ENCODE data around the gene PBX2.

Gene PBX2

GRCh38 chr6:32176476-32177182 is 13.4 kb downstream of the PBX2 start:
- peak overlapping the region; percentile 89 for H3K4me3 Mint-ChIP-seq
- no peak for ATAC-seq (ENCODE audit: low read depth)

GRCh38 chr6:32175711-32176475 is 14.1 kb downstream of the PBX2 start, which contains the start of gene AGPAT1:
TSS of gene AGPAT1 (minus strand) at chr6:32176084. CDS start at chr6:32171496, 4,588 bp downstream.
- H3K27ac Mint-ChIP-seq = peak within 1 kb of the TSS; percentile 93
- H3K27me3 Mint-ChIP-seq = no peaks in the 10 kb centered on the region
- ATAC-seq (ENCODE audit: low read depth) (peak; percentile 56), DNase-seq (ENCODE audit: low spot score in 2 of 2) (peak; percentile 91 to 94)
- H3K9me3 Mint-ChIP-seq = peaks cover 1% of the 10 kb centered on the region
- peak within 1 kb of the TSS; percentile 89 for H3K4me3 Mint-ChIP-seq
- peaks cover 18% of the 10 kb centered on the region for H3K36me3 Mint-ChIP-seq
- peaks cover 63% of the 10 kb centered on the region for H3K4me1 Mint-ChIP-seq

More at GRCh38 chr6:32176476-32177182, 13.4 kb downstream of the PBX2 start:
- H3K9me3 Mint-ChIP-seq = peaks cover 1% of the 10 kb centered on the region
- H3K27me3 Mint-ChIP-seq = no peaks in the 10 kb centered on the region
- H3K36me3 Mint-ChIP-seq = peaks cover 16% of the 10 kb centered on the region
- peak overlapping the region; percentile 93 for H3K27ac Mint-ChIP-seq
- DNase-seq (ENCODE audit: low spot score in 2 of 2) = no peak
- peaks cover 62% of the 10 kb centered on the region for H3K4me1 Mint-ChIP-seq

GRCh38 chr6:32175322-32175710 is 14.7 kb downstream of the PBX2 start:
- Mint-ChIP-seq H3K36me3 (peaks cover 19% of the 10 kb centered on the region), H3K4me1 (peaks cover 58% of the 10 kb centered on the region), H3K4me3 (peak overlapping the region; percentile 89), H3K27me3 (no peaks in the 10 kb centered on the region), H3K27ac (peak overlapping the region; percentile 93), H3K9me3 (peaks cover 1% of the 10 kb centered on the region)
- no peak for DNase-seq (ENCODE audit: low spot score in 2 of 2)
- no peak for ATAC-seq (ENCODE audit: low read depth)

DNA sequence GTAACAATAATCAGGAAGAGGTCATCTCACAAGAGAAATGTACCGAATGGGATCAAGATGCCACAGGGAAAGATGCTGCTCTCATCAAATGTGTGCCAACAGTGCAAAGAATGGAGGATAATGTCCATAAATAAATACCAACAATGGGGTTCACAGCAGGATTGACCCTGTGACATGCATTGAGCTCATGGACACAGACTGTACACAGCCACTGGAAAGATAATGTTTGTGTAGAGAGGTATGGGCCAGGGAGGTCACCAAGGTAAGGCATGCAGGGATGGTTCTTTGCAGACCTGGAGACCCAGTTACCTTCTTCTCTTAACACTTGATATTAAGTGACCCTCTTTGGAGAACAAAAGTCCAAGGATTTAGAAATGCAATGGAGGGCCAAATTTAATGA is 15.6 kb downstream of the PBX2 start:
- Mint-ChIP-seq H3K27ac (peak overlapping the region; percentile 19), H3K4me1 (peaks cover 56% of the 10 kb centered on the region)
- ATAC-seq (ENCODE audit: low read depth) = no peak

DNA sequence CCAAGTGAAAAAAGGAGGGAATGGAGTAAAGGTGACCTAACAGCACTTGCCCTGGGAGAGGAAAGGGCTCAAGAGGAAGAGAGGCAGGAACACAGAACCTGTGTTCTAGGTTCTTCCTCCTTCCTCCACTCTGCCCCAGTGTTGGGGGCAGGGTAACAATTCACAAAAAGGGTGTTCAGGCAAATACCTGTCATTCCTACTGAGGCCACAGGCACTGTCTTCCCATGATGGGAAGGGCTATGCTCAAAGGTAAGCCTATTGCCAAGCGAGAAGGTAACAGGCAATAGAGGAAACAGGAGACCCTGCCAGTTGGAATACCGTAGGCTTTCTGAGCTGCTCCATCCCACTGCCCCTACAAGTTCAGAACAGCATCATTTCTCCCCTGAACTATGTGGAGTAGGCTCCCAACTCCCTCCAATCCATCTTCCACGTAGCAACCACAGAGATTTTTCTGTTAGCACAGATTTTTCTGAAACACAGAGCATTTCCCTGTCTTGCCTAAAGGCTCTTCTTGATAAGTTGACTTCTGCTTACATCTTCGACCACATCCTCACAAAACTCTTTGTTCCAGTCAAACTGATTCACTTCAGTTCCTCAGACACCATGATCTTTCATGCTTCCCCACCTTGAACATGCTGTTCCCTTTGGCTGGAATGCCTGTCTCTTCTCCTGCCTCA is 16.8 kb downstream of the PBX2 start:
- Mint-ChIP-seq H3K36me3 (peaks cover 26% of the 10 kb centered on the region), H3K27ac (peak overlapping the region; percentile 19), H3K9me3 (peaks cover 1% of the 10 kb centered on the region)

More for the DNA sequence above, 15.6 kb downstream of the PBX2 start:
- Mint-ChIP-seq H3K9me3 (peaks cover 1% of the 10 kb centered on the region), H3K27me3 (no peaks in the 10 kb centered on the region), H3K36me3 (peaks cover 25% of the 10 kb centered on the region), H3K4me3 (peak overlapping the region; percentile 47)
- DNase-seq (ENCODE audit: low spot score in 2 of 2) = no peak

GRCh38 chr6:32171234-32171633 is 18.8 kb downstream of the PBX2 start:
- no peak for DNase-seq (ENCODE audit: low spot score in 2 of 2)
- no peaks in the 10 kb centered on the region for H3K27me3 Mint-ChIP-seq
- H3K36me3 Mint-ChIP-seq = peaks cover 26% of the 10 kb centered on the region
- H3K4me1 Mint-ChIP-seq = peaks cover 37% of the 10 kb centered on the region
- H3K9me3 Mint-ChIP-seq = no peaks in the 10 kb centered on the region
- no peak for ATAC-seq (ENCODE audit: low read depth)
- H3K27ac Mint-ChIP-seq = no peak overlapping the region
- no peak overlapping the region for H3K4me3 Mint-ChIP-seq

More for the DNA sequence above, 16.8 kb downstream of the PBX2 start:
- Mint-ChIP-seq H3K4me3 (no peak overlapping the region), H3K27me3 (no peaks in the 10 kb centered on the region), H3K4me1 (peaks cover 52% of the 10 kb centered on the region)
- ATAC-seq (ENCODE audit: low read depth) = no peak
- no peak for DNase-seq (ENCODE audit: low spot score in 2 of 2)

- H3K27ac Mint-ChIP-seq = no peak overlapping the region
- H3K36me3 Mint-ChIP-seq = peaks cover 28% of the 10 kb centered on the region
- H3K27me3 Mint-ChIP-seq = no peaks in the 10 kb centered on the region
- peaks cover 33% of the 10 kb centered on the region for H3K4me1 Mint-ChIP-seq
- DNase-seq (ENCODE audit: low spot score in 2 of 2) (no peak), ATAC-seq (ENCODE audit: low read depth) (no peak)
- H3K4me3 Mint-ChIP-seq = no peak overlapping the region
- H3K9me3 Mint-ChIP-seq = no peaks in the 10 kb centered on the region
These were observed 19.7 kb downstream of the PBX2 start for GRCh38 chr6:32170294-32170693.

GRCh38 chr6:32168807-32169591 is 21.0 kb downstream of the PBX2 start:
- no peak overlapping the region for H3K4me3 Mint-ChIP-seq
- no peaks in the 10 kb centered on the region for H3K27me3 Mint-ChIP-seq
- ATAC-seq (ENCODE audit: low read depth) = no peak
- H3K4me1 Mint-ChIP-seq = peaks cover 24% of the 10 kb centered on the region
- no peak overlapping the region for H3K27ac Mint-ChIP-seq
- peaks cover 26% of the 10 kb centered on the region for H3K36me3 Mint-ChIP-seq
- H3K9me3 Mint-ChIP-seq = no peaks in the 10 kb centered on the region
- no peak for DNase-seq (ENCODE audit: low spot score in 2 of 2)

GRCh38 chr6:32168350-32168749 is 21.7 kb downstream of the PBX2 start:
- peaks cover 18% of the 10 kb centered on the region for H3K4me1 Mint-ChIP-seq
- H3K27me3 Mint-ChIP-seq = no peaks in the 10 kb centered on the region
- H3K4me3 Mint-ChIP-seq = no peak overlapping the region
- ATAC-seq (ENCODE audit: low read depth) (no peak), DNase-seq (ENCODE audit: low spot score in 2 of 2) (no peak)
- H3K9me3 Mint-ChIP-seq = no peaks in the 10 kb centered on the region
- peaks cover 26% of the 10 kb centered on the region for H3K36me3 Mint-ChIP-seq
- H3K27ac Mint-ChIP-seq = no peak overlapping the region

GRCh38 chr6:32167761-32168262 is 22.2 kb downstream of the PBX2 start:
- H3K4me1 Mint-ChIP-seq = peaks cover 12% of the 10 kb centered on the region
- peaks cover 26% of the 10 kb centered on the region for H3K36me3 Mint-ChIP-seq
- no peak for DNase-seq (ENCODE audit: low spot score in 2 of 2)

DNA sequence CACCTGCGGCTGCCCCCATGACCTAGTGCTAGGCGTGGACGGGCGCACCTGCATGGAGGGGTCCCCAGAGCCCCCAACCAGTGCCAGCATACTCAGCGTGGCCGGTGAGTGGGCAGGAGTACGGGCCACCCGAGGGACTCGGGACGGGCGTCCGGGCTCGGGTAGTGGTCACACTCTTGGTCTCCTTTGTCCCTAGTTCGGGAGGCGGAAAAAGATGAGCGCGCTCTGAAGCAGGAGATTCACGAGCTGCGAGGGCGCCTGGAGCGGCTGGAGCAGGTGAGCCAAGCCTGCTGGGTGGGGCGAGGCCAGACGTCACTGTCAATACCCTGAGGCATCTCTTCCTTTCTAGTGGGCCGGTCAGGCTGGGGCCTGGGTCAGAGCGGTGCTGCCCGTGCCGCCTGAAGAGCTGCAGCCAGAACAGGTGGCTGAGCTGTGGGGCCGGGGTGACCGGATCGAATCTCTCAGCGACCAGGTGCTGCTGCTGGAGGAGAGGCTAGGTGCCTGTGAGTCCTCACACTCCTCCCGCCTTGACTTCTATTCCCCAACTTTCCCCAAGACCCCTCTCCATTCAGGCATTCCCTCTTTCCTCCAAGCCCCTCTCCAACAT is 22.7 kb downstream of the PBX2 start:
- H3K9me3 Mint-ChIP-seq = no peaks in the 10 kb centered on the region
- peaks cover 26% of the 10 kb centered on the region for H3K36me3 Mint-ChIP-seq

More at GRCh38 chr6:32167761-32168262, 22.2 kb downstream of the PBX2 start:
- Mint-ChIP-seq H3K9me3 (no peaks in the 10 kb centered on the region), H3K4me3 (no peak overlapping the region), H3K27ac (no peak overlapping the region), H3K27me3 (no peaks in the 10 kb centered on the region)
- ATAC-seq (ENCODE audit: low read depth) = no peak

DNA sequence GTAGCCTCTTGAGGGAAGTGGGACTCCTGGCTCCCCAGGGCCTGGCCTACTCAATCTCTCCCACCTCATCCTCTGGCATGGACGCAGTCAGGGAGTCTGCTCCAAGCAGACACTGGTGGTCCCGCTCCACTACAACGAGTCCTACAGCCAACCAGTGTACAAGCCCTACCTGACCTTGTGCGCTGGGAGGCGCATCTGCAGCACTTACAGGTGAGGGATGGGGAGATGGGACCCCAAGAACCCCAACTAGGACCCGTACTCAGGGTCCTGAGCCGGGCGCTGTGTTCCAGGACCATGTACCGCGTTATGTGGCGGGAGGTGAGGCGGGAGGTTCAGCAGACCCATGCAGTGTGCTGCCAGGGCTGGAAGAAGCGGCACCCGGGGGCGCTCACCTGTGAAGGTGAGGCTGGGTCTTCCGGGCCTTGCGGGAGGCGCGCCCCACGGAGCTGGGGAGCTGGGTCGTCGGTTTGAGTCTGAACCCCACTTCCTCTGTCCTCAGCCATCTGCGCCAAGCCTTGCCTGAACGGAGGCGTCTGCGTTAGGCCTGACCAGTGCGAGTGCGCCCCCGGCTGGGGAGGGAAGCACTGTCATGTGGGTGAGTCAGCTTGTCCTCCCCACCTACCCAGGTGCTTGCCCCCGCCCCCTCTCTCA is 23.5 kb downstream of the PBX2 start:
- no peaks in the 10 kb centered on the region for H3K27me3 Mint-ChIP-seq
- H3K4me3 Mint-ChIP-seq = no peak overlapping the region
- H3K36me3 Mint-ChIP-seq = peaks cover 26% of the 10 kb centered on the region

More for the DNA sequence above, 22.7 kb downstream of the PBX2 start:
- ATAC-seq (ENCODE audit: low read depth) (no peak), DNase-seq (ENCODE audit: low spot score in 2 of 2) (no peak)
- no peak overlapping the region for H3K4me3 Mint-ChIP-seq
- H3K4me1 Mint-ChIP-seq = peaks cover 9% of the 10 kb centered on the region
- H3K27ac Mint-ChIP-seq = no peak overlapping the region
- no peaks in the 10 kb centered on the region for H3K27me3 Mint-ChIP-seq

More for the DNA sequence above, 23.5 kb downstream of the PBX2 start:
- no peaks in the 10 kb centered on the region for H3K9me3 Mint-ChIP-seq
- peaks cover 9% of the 10 kb centered on the region for H3K4me1 Mint-ChIP-seq
- ATAC-seq (ENCODE audit: low read depth) (no peak), DNase-seq (ENCODE audit: low spot score in 2 of 2) (no peak)
- H3K27ac Mint-ChIP-seq = no peak overlapping the region

Measured in memory B cell (primary cell).